GM18507 (cell line): ENCODE measurements around the gene TBC1D3H.
"Not testable (repeated sequence)": the region's sequence is repeated elsewhere in the genome, so short reads cannot be mapped to it uniquely, and the experiment has no call there.

Experiments used
- DNase-seq: peaks from one replicate; pipeline ENCODE4 v3.0.0; 2011; ENCODE audit warnings: low read depth; ENCODE audit not compliant: insufficient read length; ENCODE audit errors: extremely low spot score
- FAIRE-seq: peaks from 2 replicates; lab custom pipeline; 2011; peaks lifted over from hg19 to GRCh38; lab: Jason Lieb, UNC

The TBC1D3H gene

GRCh38 chr17:36388385-36389245 is at the start of gene TBC1D3H:
Gene TBC1D3H (minus strand): TSS chr17:36388435. CDS start chr17:36386895, 1,540 bp downstream.
- not testable (repeated sequence) for DNase-seq, FAIRE-seq

- DNase-seq, FAIRE-seq: not testable (repeated sequence)
Observed at GRCh38 chr17:36428891-36429290, 40.7 kb upstream of the TBC1D3H start.

GRCh38 chr17:36415180-36415941 is 27.1 kb upstream of the TBC1D3H start:
- DNase-seq, FAIRE-seq: not testable (repeated sequence)

GRCh38 chr17:36390943-36391645 is 2.9 kb upstream of the TBC1D3H start:
- not testable (repeated sequence) for DNase-seq, FAIRE-seq

GRCh38 chr17:36375938-36376337 is 12.3 kb downstream of the TBC1D3H start:
- FAIRE-seq, DNase-seq: not testable (repeated sequence)

- not testable (repeated sequence) for DNase-seq, FAIRE-seq
Observed at GRCh38 chr17:36362496-36362895, 25.7 kb downstream of the TBC1D3H start.
